Measurements from ENCODE around the gene CD38. TPM values are rescaled to one million over a fixed set of nuclear protein-coding genes. Genes with fewer than 3 reads are reported as not detected.

CD38 gene
- total RNA-seq, 1 donor from 2014 or later = 0.64 TPM

DNA sequence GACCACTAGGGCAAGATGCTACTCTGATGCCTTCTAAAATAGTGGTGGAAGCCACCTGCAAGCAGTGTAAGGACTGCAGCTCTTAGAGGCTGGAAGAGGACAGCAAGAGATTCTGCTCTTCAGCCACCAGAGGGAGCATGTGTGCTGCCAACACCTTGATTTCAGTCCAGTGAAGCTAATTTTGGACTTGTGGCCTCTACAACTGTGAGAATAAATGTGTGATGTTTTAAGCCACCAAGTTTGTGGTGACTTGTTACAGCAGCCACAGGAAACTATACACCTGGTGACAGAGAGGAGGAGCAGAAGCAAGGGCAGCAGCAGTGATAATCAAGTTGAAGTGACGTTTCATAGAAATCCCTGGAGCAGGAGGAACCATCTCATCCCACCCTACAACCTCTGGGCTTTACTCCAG is 104.6 kb downstream of the CD38 start:
- Mint-ChIP-seq H3K4me3 (no peak overlapping the region), H3K9me3 (peaks cover 3% of the 10 kb centered on the region), H3K27ac (no peak overlapping the region), H3K27me3 (ENCODE audit: insufficient read depth, low read depth) (peaks cover 2% of the 10 kb centered on the region), H3K4me1 (peaks cover 8% of the 10 kb centered on the region), H3K36me3 (no peaks in the 10 kb centered on the region)
- peak; percentile 82 for DNase-seq (ENCODE audit: low spot score)
- TF ChIP-seq, protein P1, sequence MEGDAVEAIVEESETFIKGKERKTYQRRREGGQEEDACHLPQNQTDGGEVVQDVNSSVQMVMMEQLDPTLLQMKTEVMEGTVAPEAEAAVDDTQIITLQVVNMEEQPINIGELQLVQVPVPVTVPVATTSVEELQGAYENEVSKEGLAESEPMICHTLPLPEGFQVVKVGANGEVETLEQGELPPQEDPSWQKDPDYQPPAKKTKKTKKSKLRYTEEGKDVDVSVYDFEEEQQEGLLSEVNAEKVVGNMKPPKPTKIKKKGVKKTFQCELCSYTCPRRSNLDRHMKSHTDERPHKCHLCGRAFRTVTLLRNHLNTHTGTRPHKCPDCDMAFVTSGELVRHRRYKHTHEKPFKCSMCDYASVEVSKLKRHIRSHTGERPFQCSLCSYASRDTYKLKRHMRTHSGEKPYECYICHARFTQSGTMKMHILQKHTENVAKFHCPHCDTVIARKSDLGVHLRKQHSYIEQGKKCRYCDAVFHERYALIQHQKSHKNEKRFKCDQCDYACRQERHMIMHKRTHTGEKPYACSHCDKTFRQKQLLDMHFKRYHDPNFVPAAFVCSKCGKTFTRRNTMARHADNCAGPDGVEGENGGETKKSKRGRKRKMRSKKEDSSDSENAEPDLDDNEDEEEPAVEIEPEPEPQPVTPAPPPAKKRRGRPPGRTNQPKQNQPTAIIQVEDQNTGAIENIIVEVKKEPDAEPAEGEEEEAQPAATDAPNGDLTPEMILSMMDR (IDR thresholded peaks at IDR 0.05) = peak; percentile 90
- TF ChIP-seq EZH2 (IDR thresholded peaks at IDR 0.05) (no peak), EZH2phosphoT487 (IDR thresholded peaks at IDR 0.05) (no peak)
- no peaks in the 10 kb centered on the region for H3K36me3 ChIP-seq
- no peak overlapping the region for H3K9ac ChIP-seq
- no peaks in the 10 kb centered on the region for H3K4me1 ChIP-seq
- no peak overlapping the region for H3K4me3 ChIP-seq
- no peaks in the 10 kb centered on the region for H3K9me3 ChIP-seq (ENCODE audit: low read depth)
- H3K27ac ChIP-seq = no peak overlapping the region
- H3K27me3 ChIP-seq = no peaks in the 10 kb centered on the region
- H2AFZ ChIP-seq (replicated peaks) = no peak overlapping the region
- H3K79me2 ChIP-seq (ENCODE audit: low read depth) = no peaks in the 10 kb centered on the region
- H4K20me1 ChIP-seq (ENCODE audit: low read depth) = no peaks in the 10 kb centered on the region
- no peaks in the 10 kb centered on the region for H3F3A ChIP-seq (ENCODE audit: low read depth)
- no peak overlapping the region for H3K4me2 ChIP-seq

DNA sequence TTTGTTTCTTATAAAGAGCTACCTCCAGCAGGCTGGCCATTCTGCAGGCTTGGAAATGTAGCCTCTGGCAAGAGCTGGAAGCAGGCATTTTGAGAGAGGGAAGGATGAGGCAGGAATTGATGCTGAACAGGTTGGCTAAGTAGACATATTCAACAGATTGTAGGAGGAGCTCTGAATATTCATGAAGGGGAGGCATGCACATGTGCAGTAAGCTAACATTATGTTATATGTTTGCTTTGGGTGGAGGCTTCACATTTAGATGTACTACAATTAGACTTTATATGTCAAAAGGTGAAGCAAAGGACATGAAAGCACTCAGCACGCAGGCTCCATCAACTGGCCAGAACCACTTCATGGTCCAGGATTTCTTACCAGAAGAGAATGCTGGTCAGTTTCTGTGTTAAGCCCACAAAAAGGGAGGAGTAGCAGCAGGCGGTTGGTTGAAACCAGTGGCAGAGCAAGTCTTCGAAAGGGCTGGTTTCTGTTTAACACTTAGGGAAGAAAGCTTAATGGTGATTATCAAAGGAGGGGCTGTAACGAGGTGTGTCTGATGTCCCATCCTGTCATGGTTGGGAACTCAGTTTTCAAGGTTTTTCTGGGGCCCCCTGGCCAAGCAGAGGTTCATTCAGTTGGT is 105.6 kb downstream of the CD38 start:
- Histone ChIP-seq H3K4me1 (no peaks in the 10 kb centered on the region), H3K27ac (no peak overlapping the region), H2AFZ (replicated peaks) (peak overlapping the region; percentile 42), H3K4me2 (no peak overlapping the region), H3K79me2 (ENCODE audit: low read depth) (no peaks in the 10 kb centered on the region), H3K4me3 (no peak overlapping the region), H3F3A (ENCODE audit: low read depth) (no peaks in the 10 kb centered on the region), H3K9me3 (ENCODE audit: low read depth) (no peaks in the 10 kb centered on the region), H3K9ac (no peak overlapping the region), H3K36me3 (no peaks in the 10 kb centered on the region), H3K27me3 (no peaks in the 10 kb centered on the region), H4K20me1 (ENCODE audit: low read depth) (no peaks in the 10 kb centered on the region)
- Mint-ChIP-seq H3K4me3 (no peak overlapping the region), H3K36me3 (no peaks in the 10 kb centered on the region), H3K4me1 (peaks cover 8% of the 10 kb centered on the region), H3K9me3 (peaks cover 3% of the 10 kb centered on the region), H3K27ac (peak overlapping the region; percentile 30), H3K27me3 (ENCODE audit: insufficient read depth, low read depth) (peaks cover 2% of the 10 kb centered on the region)
- TF ChIP-seq EZH2phosphoT487 (IDR thresholded peaks at IDR 0.05) = no peak
- no peak for TF ChIP-seq EZH2 (IDR thresholded peaks at IDR 0.05)
- TF ChIP-seq, protein P1 (IDR thresholded peaks at IDR 0.05) = no peak
- DNase-seq (ENCODE audit: low spot score) = no peak

DNA sequence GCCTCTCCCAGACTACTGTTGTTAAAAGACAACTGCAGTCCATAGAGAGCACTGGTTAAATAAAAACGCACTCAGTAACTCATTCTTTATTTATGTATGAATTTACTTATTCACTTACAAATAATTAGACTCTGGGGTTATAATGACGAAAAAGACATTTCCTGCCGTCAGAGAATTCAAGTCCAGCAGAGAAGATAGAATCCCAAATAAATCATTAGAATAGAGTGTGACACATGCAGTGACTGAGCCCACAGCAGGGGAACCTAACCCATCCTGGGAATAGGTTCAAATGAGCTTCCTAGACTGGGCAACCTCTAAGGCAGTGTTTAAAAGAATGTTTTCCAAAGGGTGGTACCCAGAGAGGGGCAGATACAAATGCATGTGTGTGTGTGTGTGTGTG is 106.5 kb downstream of the CD38 start:
- no peak for DNase-seq (ENCODE audit: low spot score)
- no peak overlapping the region for H3K4me3 Mint-ChIP-seq
- H3K27me3 Mint-ChIP-seq (ENCODE audit: insufficient read depth, low read depth) = no peaks in the 10 kb centered on the region
- no peaks in the 10 kb centered on the region for H4K20me1 ChIP-seq (ENCODE audit: low read depth)
- no peaks in the 10 kb centered on the region for H3K9me3 ChIP-seq (ENCODE audit: low read depth)
- H3K4me1 ChIP-seq = no peaks in the 10 kb centered on the region
- H3K36me3 ChIP-seq = no peaks in the 10 kb centered on the region
- no peak overlapping the region for H3K4me2 ChIP-seq
- H3K9ac ChIP-seq = no peak overlapping the region
- H3K27me3 ChIP-seq = no peaks in the 10 kb centered on the region
- no peak overlapping the region for H2AFZ ChIP-seq (replicated peaks)
- peaks cover 8% of the 10 kb centered on the region for H3K4me1 Mint-ChIP-seq
- H3K27ac ChIP-seq = no peak overlapping the region
- H3K79me2 ChIP-seq (ENCODE audit: low read depth) = no peaks in the 10 kb centered on the region
- TF ChIP-seq EZH2phosphoT487 (IDR thresholded peaks at IDR 0.05) = no peak
- TF ChIP-seq, protein P1 (IDR thresholded peaks at IDR 0.05) = no peak
- TF ChIP-seq EZH2 (IDR thresholded peaks at IDR 0.05) = no peak
- no peak overlapping the region for H3K4me3 ChIP-seq
- no peaks in the 10 kb centered on the region for H3K36me3 Mint-ChIP-seq
- H3F3A ChIP-seq (ENCODE audit: low read depth) = no peaks in the 10 kb centered on the region
- H3K27ac Mint-ChIP-seq = no peak overlapping the region
- H3K9me3 Mint-ChIP-seq = no peaks in the 10 kb centered on the region

Measured in neural progenitor cell (in vitro differentiated cells).